ENCODE data around the gene MYZAP. TPM values are rescaled to one million over a fixed set of nuclear protein-coding genes. Genes with fewer than 3 reads are reported as not detected.

MYZAP gene
- total RNA-seq, 1 experiment from 2014 or later: 0.63 TPM

GRCh38 chr15:57557267-57557666 lies 34.4 kb upstream of the MYZAP start:
- H3K9me3 ChIP-seq (ENCODE audit: control insufficient read depth, low read depth, low read length): no peaks in the 10 kb centered on the region
- no peak overlapping the region for H4K8ac ChIP-seq (replicated peaks; ENCODE audit: insufficient read length, low read depth, low read length)
- no peak overlapping the region for H3K18ac ChIP-seq (ENCODE audit: insufficient read length, low read depth, low read length)
- no peak overlapping the region for H3K4ac ChIP-seq (ENCODE audit: low read depth, low read length)
- no peak overlapping the region for H3K4me2 ChIP-seq (ENCODE audit: insufficient read depth, insufficient read length, low read length)
- Mint-ChIP-seq H3K4me3 (no peak overlapping the region), H3K27ac (no peak overlapping the region), H3K4me1 (peaks cover 22% of the 10 kb centered on the region in 2 experiments), H3K27me3 (ENCODE audit: low read depth) (no peaks in the 10 kb centered on the region), H3K9me3 (no peaks in the 10 kb centered on the region; a peak in 1 of 5 replicates), H3K36me3 (ENCODE audit: insufficient read depth in 1 of 3, low read depth in 3 of 3) (no peaks in the 10 kb centered on the region; a peak in 1 of 7 replicates)
- H2BK120ac ChIP-seq (ENCODE audit: low read depth, low read length, poor library complexity, severe bottlenecking): no peak overlapping the region
- H3K23ac ChIP-seq (ENCODE audit: insufficient read length, low read depth, low read length): no peak overlapping the region
- no peak overlapping the region for H3K27ac ChIP-seq (ENCODE audit: insufficient read length, low read depth, low read length)
- H3K14ac ChIP-seq (ENCODE audit: insufficient read depth, low read length): no peak overlapping the region
- WGBS (ENCODE audit: extremely low coverage, insufficient read length, low lambda C conversion rate): no CpG with 5 or more reads among the region's 3 CpGs
- H4K5ac ChIP-seq (ENCODE audit: insufficient read length, low read depth, low read length): no peak overlapping the region
- H2AK5ac ChIP-seq (ENCODE audit: insufficient read length, low read length): no peak overlapping the region
- no peak overlapping the region for H2BK12ac ChIP-seq (ENCODE audit: insufficient read length, low read depth, low read length)
- no peak for DNase-seq
- no peaks in the 10 kb centered on the region for H3K27me3 ChIP-seq (ENCODE audit: insufficient read depth, low read length)
- no peak overlapping the region for H3K9ac ChIP-seq (ENCODE audit: extremely low read depth, insufficient read length, low read length)
- TF ChIP-seq CTCF (conservative IDR thresholded peaks at IDR 0.05): no peak
- H3K56ac ChIP-seq (ENCODE audit: insufficient read length, low read depth, low read length): no peak overlapping the region
- H3K4me1 ChIP-seq (ENCODE audit: insufficient read depth, low read length): no peaks in the 10 kb centered on the region
- no peak overlapping the region for H3T11ph ChIP-seq (ENCODE audit: low read length)
- H2AFZ ChIP-seq (ENCODE audit: low read length): no peak overlapping the region
- H3K79me2 ChIP-seq (ENCODE audit: insufficient read depth, low read length): no peaks in the 10 kb centered on the region
- H2BK15ac ChIP-seq (ENCODE audit: low read depth, low read length): no peak overlapping the region
- no peaks in the 10 kb centered on the region for H3K79me1 ChIP-seq (ENCODE audit: insufficient read depth, low read depth, low read length, poor library complexity, severe bottlenecking)
- no peaks in the 10 kb centered on the region for H4K20me1 ChIP-seq (ENCODE audit: control insufficient read depth, insufficient read depth, insufficient read length)
- H2BK5ac ChIP-seq (ENCODE audit: insufficient read length, low read length): no peak overlapping the region
- H4K91ac ChIP-seq (ENCODE audit: insufficient read length, low read depth, low read length): no peak overlapping the region
- H2BK20ac ChIP-seq (ENCODE audit: low read depth, low read length, poor library complexity, severe bottlenecking): no peak overlapping the region
- H3K23me2 ChIP-seq (ENCODE audit: insufficient read length, low read depth, low read length, poor library complexity, severe bottlenecking): no peaks in the 10 kb centered on the region
